SK-N-SH (cell line): ENCODE measurements around the gene GALNT5. TPM values are rescaled to one million over a fixed set of nuclear protein-coding genes. Genes with fewer than 3 reads are reported as not detected.
A peak's percentile ranks its signal among the peaks of the same experiment; 100 is the strongest.

Source experiments
- CTCF ChIA-PET: fragments of 300-600, 350-600 bp; formaldehyde crosslinking; extraction: SDS; loops from one replicate; lab custom pipeline; 2021; lab: Yijun Ruan, JAX
- POLR2A ChIA-PET: fragments of 350-600 bp; sonication (Branson Sonifier 250); formaldehyde crosslinking; extraction: SDS; loops from one replicate; lab custom pipeline; 2020; ENCODE audit warnings: antibody characterized with exemption, inconsistent platforms; lab: Yijun Ruan, JAX
- DNase-seq: peaks from one replicate; pipeline ENCODE4 v3.0.0; 2012
- H2AFZ ChIP-seq: fragments of 200-600 bp; sonication (generic); 2 replicates; pipeline ENCODE4 v1.8.1; 2016; ENCODE audit warnings: antibody characterized with exemption, mild to moderate bottlenecking, low read depth
- H3F3A ChIP-seq: fragments of 200-600 bp; sonication (generic); replicated peaks from 2 replicates; pipeline ENCODE3; 2016; ENCODE audit warnings: antibody characterized with exemption, mild to moderate bottlenecking; ENCODE audit not compliant: insufficient read depth
- H3K27ac ChIP-seq, 2 experiments: fragments of 200-500 bp in 1 of 2; fragments of 200-600 bp in 1 of 2; sonication (Bioruptor generic) in 1 of 2; sonication (generic), shearing (Covaris generic) in 1 of 2; 2 replicates each; pipeline versions ENCODE4 v1.5.1 to v1.6.1; 2014 to 2016; ENCODE audit warnings: low read depth in 2 of 2, inconsistent platforms in 1 of 2, low read length in 1 of 2, mild to moderate bottlenecking in 1 of 2, mixed read lengths in 1 of 2
- H3K27me3 ChIP-seq: fragments of 200-600 bp; sonication (generic), shearing (Covaris generic); 2 replicates; pipeline ENCODE4 v1.6.1; 2016; ENCODE audit warnings: mixed run types; ENCODE audit not compliant: insufficient read depth
- H3K36me3 ChIP-seq, 2 experiments: fragments of 200-500 bp in 1 of 2; fragments of 200-600 bp in 1 of 2; sonication (Bioruptor generic) in 1 of 2; sonication (generic) in 1 of 2; replicated peaks in 1 of 2; 2 replicates each; pipeline versions ENCODE3 to v1.5.1; 2014 to 2016; ENCODE audit warnings: low read length in 1 of 2, mild to moderate bottlenecking in 1 of 2; ENCODE audit not compliant: insufficient read depth in 2 of 2, control insufficient read depth in 1 of 2
- H3K4me1 ChIP-seq, 2 experiments: fragments of 200-500 bp in 1 of 2; fragments of 200-600 bp in 1 of 2; sonication (Bioruptor generic) in 1 of 2; sonication (generic), shearing (Covaris generic) in 1 of 2; 2 replicates each; pipeline versions ENCODE4 v1.5.1 to v1.6.1; 2014 to 2016; ENCODE audit warnings: low read depth in 1 of 2, low read length in 1 of 2, mixed run types in 1 of 2; ENCODE audit not compliant: insufficient read depth in 2 of 2, control insufficient read depth in 1 of 2
- H3K4me2 ChIP-seq: fragments of 200-600 bp; sonication (generic), shearing (Covaris generic); 2 replicates; pipeline ENCODE4 v1.6.1; 2017; ENCODE audit warnings: mixed run types
- H3K4me3 ChIP-seq, 2 experiments: fragments of 200-500 bp in 1 of 2; fragments of 200-600 bp in 1 of 2; sonication (Bioruptor generic) in 1 of 2; sonication (generic), shearing (Covaris generic) in 1 of 2; 2 replicates each; pipeline versions ENCODE4 v1.5.1 to v1.8.1; 2014 to 2016; ENCODE audit warnings: low read depth in 2 of 2, inconsistent platforms in 1 of 2, low read length in 1 of 2, mild to moderate bottlenecking in 1 of 2, mixed read lengths in 1 of 2, moderate library complexity in 1 of 2
- H3K79me2 ChIP-seq: fragments of 200-600 bp; sonication (generic); 2 replicates; pipeline ENCODE4 v1.8.1; 2017; ENCODE audit warnings: mild to moderate bottlenecking; ENCODE audit not compliant: insufficient read depth
- H3K9ac ChIP-seq: fragments of 200-600 bp; sonication (generic); 2 replicates; pipeline ENCODE4 v1.6.1; 2017; ENCODE audit warnings: mixed run types
- H3K9me2 ChIP-seq: fragments of 200-600 bp; sonication (generic); 2 replicates; pipeline ENCODE4 v1.6.1; 2017; ENCODE audit warnings: mixed run types
- H3K9me3 ChIP-seq: fragments of 200-600 bp; sonication (generic); 2 replicates; pipeline ENCODE4 v1.6.1; 2017; ENCODE audit warnings: mixed run types, mild to moderate bottlenecking, moderate library complexity
- H4K20me1 ChIP-seq: fragments of 200-600 bp; sonication (generic); 2 replicates; pipeline ENCODE4 v1.6.1; 2017; ENCODE audit warnings: mild to moderate bottlenecking, mixed run types; ENCODE audit not compliant: insufficient read depth
- EZH2phosphoT487 ChIP-seq: fragments of 200-600 bp; sonication (generic); IDR thresholded peaks from 2 replicates; pipeline ENCODE4 v1.6.1; 2017; ENCODE audit warnings: low read depth, mixed run types, mild to moderate bottlenecking, antibody characterized with exemption, moderate library complexity, borderline replicate concordance
- FOSL2 ChIP-seq: IDR thresholded peaks from 2 replicates; pipeline ENCODE4 v1.4.0; 2012; ENCODE audit warnings: low read depth, mild to moderate bottlenecking, moderate library complexity, borderline replicate concordance
- JUND ChIP-seq: IDR thresholded peaks from 2 replicates; pipeline ENCODE4 v1.4.0; 2012
- MEF2A ChIP-seq: IDR thresholded peaks from 2 replicates; pipeline ENCODE4 v1.4.0; 2012; ENCODE audit warnings: low read depth, borderline replicate concordance
- MXI1 ChIP-seq: IDR thresholded peaks from 2 replicates; pipeline ENCODE4 v1.6.1; 2012; ENCODE audit warnings: mild to moderate bottlenecking, low read depth, low read length, improper control_type of control experiment
- NFIC ChIP-seq: IDR thresholded peaks from 2 replicates; pipeline ENCODE4 v1.4.0; 2012; ENCODE audit warnings: borderline replicate concordance
- POLR2AphosphoS5 ChIP-seq: IDR thresholded peaks from 2 replicates; pipeline ENCODE4 v1.6.1; 2012; ENCODE audit warnings: low read depth, low read length
- RFX5 ChIP-seq: IDR thresholded peaks from 2 replicates; pipeline ENCODE4 v1.6.1; 2012; ENCODE audit warnings: mild to moderate bottlenecking, improper control_type of control experiment, low read length
- SIN3A ChIP-seq: IDR thresholded peaks from 2 replicates; pipeline ENCODE4 v1.6.1; 2012; ENCODE audit warnings: low read depth, mild to moderate bottlenecking, low read length, moderate library complexity, borderline replicate concordance
- TAF1 ChIP-seq: IDR thresholded peaks from 2 replicates; pipeline ENCODE4 v1.6.1; 2012; ENCODE audit warnings: low read depth, mild to moderate bottlenecking, low read length, moderate library complexity, borderline replicate concordance
- TCF12 ChIP-seq: IDR thresholded peaks from 2 replicates; pipeline ENCODE4 v1.4.0; 2012
- WGBS: methylation state at CpG from one replicate; pipeline ENCODE4 v1.1.6; 2017; ENCODE audit warnings: low lambda C conversion rate; 5-methylcytosine and 5-hydroxymethylcytosine counted together
- polyA plus RNA-seq, 3 experiments: library from polyadenylated mRNA; depleted of rRNA; stranded (reverse); fragments of >200 nt; gene quantifications; 2 replicates each; pipeline ENCODE4 v1.2.3, GENCODE V29; 2012
- TF ChIP-seq, protein P1 (sequence below): fragments of 200-600 bp; sonication (generic); IDR thresholded peaks from 2 replicates; pipeline ENCODE4 v1.6.1; 2017; ENCODE audit warnings: antibody characterized with exemption, mild to moderate bottlenecking, moderate library complexity
- TF ChIP-seq, protein P2 (sequence below): fragments of 150-350 bp; IDR thresholded peaks from 2 replicates; pipeline ENCODE4 v1.6.1; 2017; ENCODE audit warnings: antibody characterized with exemption, low read length, low read depth, borderline replicate concordance
- TF ChIP-seq, protein P3 (sequence below): IDR thresholded peaks from 2 replicates; pipeline ENCODE4 v1.4.0; 2012; ENCODE audit warnings: low read depth, borderline replicate concordance
- TF ChIP-seq, protein P4 (sequence below): IDR thresholded peaks from 2 replicates; pipeline ENCODE4 v1.4.0; 2012; ENCODE audit warnings: low read depth, borderline replicate concordance
- TF ChIP-seq, protein P5 (sequence below): IDR thresholded peaks from 2 replicates; pipeline ENCODE4 v1.4.0; 2012; ENCODE audit warnings: low read depth

GALNT5 gene
- polyA plus RNA-seq, 1 of the 3 experiments (the other 2 are of a cell fraction) = 10.4 TPM

DNA sequence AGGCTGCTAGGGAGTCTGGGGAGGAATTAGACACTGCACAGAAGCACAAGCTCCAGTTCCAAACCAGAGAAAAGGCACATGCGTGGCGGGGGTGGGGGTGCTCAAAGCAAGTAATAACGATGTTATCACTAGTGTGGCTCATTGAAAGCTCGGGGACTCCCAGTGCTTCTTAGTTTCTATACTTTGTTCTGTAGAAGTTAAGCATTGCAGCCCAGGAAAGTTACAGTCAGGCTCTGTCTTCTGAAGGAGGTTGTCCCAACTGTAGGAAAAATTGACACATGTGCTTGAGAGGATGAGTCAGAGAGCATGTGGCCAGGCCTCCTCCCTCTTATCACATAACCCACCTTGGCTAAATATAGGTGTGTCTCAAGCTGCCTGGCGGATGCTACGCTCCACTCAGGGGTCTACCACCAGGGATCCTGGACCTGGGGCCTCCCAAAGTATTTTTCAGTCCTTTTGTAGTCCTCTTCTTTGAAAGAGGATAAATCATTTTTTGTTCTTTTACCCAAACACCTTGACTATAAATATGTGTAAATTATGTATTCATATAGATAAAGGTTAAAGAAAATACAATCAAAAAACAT lies 3.8 kb downstream of the GALNT5 start:
- ChIA-PET CTCF (interaction anchor here (1.1 to 1.2 kb wide), 2 partner anchors 42 to 75 kb away, joined by 4 to 5 read pairs; no protein-coding TSS in a partner anchor), POLR2A (no interaction called here)
- Histone ChIP-seq H2AFZ (peak overlapping the region; percentile 74), H4K20me1 (no peaks in the 10 kb centered on the region), H3K4me2 (peak overlapping the region; percentile 82), H3K4me3 (peak overlapping the region; percentile 15 to 60; a peak in 3 of 4 replicates), H3K9me2 (no peaks in the 10 kb centered on the region), H3K36me3 (no peaks in the 10 kb centered on the region), H3K27me3 (no peaks in the 10 kb centered on the region), H3K79me2 (no peaks in the 10 kb centered on the region), H3K4me1 (peaks cover 0 to 3% of the 10 kb centered on the region in 2 experiments; a peak in 2 of 4 replicates), H3K9me3 (no peaks in the 10 kb centered on the region), H3K27ac (peak overlapping the region; percentile 67; a peak in 3 of 4 replicates), H3F3A (peaks cover 14% of the 10 kb centered on the region), H3K9ac (peak overlapping the region; percentile 42)
- 12% methylated on average over 6 of the region's 6 CpGs for WGBS
- DNase-seq = peak; percentile 0
- TF ChIP-seq TCF12 (peak; percentile 35), JUND (peak; percentile 58), FOSL2 (peak; percentile 59), TAF1 (no peak), SIN3A (peak; percentile 16; the same call in 1 of the 2 replicates), MEF2A (0 out of 2 replicates have a peak, but pooled peaks have one; percentile 28), EZH2phosphoT487 (no peak), POLR2AphosphoS5 (no peak), MXI1 (no peak), NFIC (no peak), RFX5 (no peak)
- TF ChIP-seq, protein P1, sequence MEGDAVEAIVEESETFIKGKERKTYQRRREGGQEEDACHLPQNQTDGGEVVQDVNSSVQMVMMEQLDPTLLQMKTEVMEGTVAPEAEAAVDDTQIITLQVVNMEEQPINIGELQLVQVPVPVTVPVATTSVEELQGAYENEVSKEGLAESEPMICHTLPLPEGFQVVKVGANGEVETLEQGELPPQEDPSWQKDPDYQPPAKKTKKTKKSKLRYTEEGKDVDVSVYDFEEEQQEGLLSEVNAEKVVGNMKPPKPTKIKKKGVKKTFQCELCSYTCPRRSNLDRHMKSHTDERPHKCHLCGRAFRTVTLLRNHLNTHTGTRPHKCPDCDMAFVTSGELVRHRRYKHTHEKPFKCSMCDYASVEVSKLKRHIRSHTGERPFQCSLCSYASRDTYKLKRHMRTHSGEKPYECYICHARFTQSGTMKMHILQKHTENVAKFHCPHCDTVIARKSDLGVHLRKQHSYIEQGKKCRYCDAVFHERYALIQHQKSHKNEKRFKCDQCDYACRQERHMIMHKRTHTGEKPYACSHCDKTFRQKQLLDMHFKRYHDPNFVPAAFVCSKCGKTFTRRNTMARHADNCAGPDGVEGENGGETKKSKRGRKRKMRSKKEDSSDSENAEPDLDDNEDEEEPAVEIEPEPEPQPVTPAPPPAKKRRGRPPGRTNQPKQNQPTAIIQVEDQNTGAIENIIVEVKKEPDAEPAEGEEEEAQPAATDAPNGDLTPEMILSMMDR = no peak
- TF ChIP-seq, protein P2, sequence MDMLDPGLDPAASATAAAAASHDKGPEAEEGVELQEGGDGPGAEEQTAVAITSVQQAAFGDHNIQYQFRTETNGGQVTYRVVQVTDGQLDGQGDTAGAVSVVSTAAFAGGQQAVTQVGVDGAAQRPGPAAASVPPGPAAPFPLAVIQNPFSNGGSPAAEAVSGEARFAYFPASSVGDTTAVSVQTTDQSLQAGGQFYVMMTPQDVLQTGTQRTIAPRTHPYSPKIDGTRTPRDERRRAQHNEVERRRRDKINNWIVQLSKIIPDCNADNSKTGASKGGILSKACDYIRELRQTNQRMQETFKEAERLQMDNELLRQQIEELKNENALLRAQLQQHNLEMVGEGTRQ = no peak
- TF ChIP-seq, protein P3, sequence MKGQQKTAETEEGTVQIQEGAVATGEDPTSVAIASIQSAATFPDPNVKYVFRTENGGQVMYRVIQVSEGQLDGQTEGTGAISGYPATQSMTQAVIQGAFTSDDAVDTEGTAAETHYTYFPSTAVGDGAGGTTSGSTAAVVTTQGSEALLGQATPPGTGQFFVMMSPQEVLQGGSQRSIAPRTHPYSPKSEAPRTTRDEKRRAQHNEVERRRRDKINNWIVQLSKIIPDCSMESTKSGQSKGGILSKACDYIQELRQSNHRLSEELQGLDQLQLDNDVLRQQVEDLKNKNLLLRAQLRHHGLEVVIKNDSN = peak; percentile 48; the same call in 1 of the 2 replicates
- TF ChIP-seq, protein P4, sequence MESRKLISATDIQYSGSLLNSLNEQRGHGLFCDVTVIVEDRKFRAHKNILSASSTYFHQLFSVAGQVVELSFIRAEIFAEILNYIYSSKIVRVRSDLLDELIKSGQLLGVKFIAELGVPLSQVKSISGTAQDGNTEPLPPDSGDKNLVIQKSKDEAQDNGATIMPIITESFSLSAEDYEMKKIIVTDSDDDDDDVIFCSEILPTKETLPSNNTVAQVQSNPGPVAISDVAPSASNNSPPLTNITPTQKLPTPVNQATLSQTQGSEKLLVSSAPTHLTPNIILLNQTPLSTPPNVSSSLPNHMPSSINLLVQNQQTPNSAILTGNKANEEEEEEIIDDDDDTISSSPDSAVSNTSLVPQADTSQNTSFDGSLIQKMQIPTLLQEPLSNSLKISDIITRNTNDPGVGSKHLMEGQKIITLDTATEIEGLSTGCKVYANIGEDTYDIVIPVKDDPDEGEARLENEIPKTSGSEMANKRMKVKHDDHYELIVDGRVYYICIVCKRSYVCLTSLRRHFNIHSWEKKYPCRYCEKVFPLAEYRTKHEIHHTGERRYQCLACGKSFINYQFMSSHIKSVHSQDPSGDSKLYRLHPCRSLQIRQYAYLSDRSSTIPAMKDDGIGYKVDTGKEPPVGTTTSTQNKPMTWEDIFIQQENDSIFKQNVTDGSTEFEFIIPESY = no peak
- TF ChIP-seq, protein P5, sequence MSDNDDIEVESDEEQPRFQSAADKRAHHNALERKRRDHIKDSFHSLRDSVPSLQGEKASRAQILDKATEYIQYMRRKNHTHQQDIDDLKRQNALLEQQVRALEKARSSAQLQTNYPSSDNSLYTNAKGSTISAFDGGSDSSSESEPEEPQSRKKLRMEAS = peak; percentile 85; the same call in 1 of the 2 replicates
